ENCODE results near the gene CYGB.
A peak's percentile ranks its signal among the peaks of the same experiment; 100 is the strongest.
"Not testable (repeated sequence)": the region's sequence is repeated elsewhere in the genome, so short reads cannot be mapped to it uniquely, and the experiment has no call there.

Gene CYGB

GRCh38 chr17:76567634-76568432 lies 30.3 kb upstream of the CYGB start:
- no peak for DNase-seq (ENCODE audit: low read depth)

GRCh38 chr17:76566988-76567431 lies 29.5 kb upstream of the CYGB start:
- no peak for DNase-seq (ENCODE audit: low read depth)

- DNase-seq (ENCODE audit: low read depth) = no peak
These were observed 29.1 kb upstream of the CYGB start for GRCh38 chr17:76566613-76566943.

GRCh38 chr17:76565728-76566612 lies 28.5 kb upstream of the CYGB start:
- no peak for DNase-seq (ENCODE audit: low read depth)

- not testable (repeated sequence) for DNase-seq (ENCODE audit: low read depth)
These were observed 27.6 kb upstream of the CYGB start for GRCh38 chr17:76564991-76565727.

- not testable (repeated sequence) for DNase-seq (ENCODE audit: low read depth)
These were observed 25.9 kb upstream of the CYGB start for GRCh38 chr17:76563359-76563758.

GRCh38 chr17:76562734-76563148 lies 25.2 kb upstream of the CYGB start:
- DNase-seq (ENCODE audit: low read depth) = no peak

GRCh38 chr17:76561799-76562268 lies 24.3 kb upstream of the CYGB start:
- DNase-seq (ENCODE audit: low read depth) = no peak

GRCh38 chr17:76561332-76561731 lies 23.8 kb upstream of the CYGB start:
- no peak for DNase-seq (ENCODE audit: low read depth)

GRCh38 chr17:76560877-76561221 lies 23.3 kb upstream of the CYGB start:
- DNase-seq (ENCODE audit: low read depth) = no peak

GRCh38 chr17:76560036-76560876 lies 22.7 kb upstream of the CYGB start:
- no peak for DNase-seq (ENCODE audit: low read depth)

GRCh38 chr17:76559460-76559859 lies 22.0 kb upstream of the CYGB start:
- DNase-seq (ENCODE audit: low read depth) = not testable (repeated sequence)

- no peak for DNase-seq (ENCODE audit: low read depth)
These were observed 20.9 kb upstream of the CYGB start for GRCh38 chr17:76558198-76559095.

- peak; percentile 88 for DNase-seq (ENCODE audit: low read depth)
These were observed 20.1 kb upstream of the CYGB start for GRCh38 chr17:76557368-76558197.

GRCh38 chr17:76556765-76557367 lies 19.4 kb upstream of the CYGB start:
- no peak for DNase-seq (ENCODE audit: low read depth)

- DNase-seq (ENCODE audit: low read depth) = no peak
These were observed 16.6 kb upstream of the CYGB start for GRCh38 chr17:76554131-76554530.

- no peak for DNase-seq (ENCODE audit: low read depth)
These were observed 15.8 kb upstream of the CYGB start for GRCh38 chr17:76553178-76553908.

- no peak for DNase-seq (ENCODE audit: low read depth)
These were observed 14.2 kb upstream of the CYGB start for GRCh38 chr17:76551685-76552084.

All from stimulated activated CD8-positive, alpha-beta memory T cell treated with anti-CD3 and anti-CD28 coated beads, Interleukin-12 subunit alpha, Interleukin-12 subunit beta, amount 100 ng/mL, for 1 hour (primary cell).